ENCODE measurements around the gene MAGEC1. TPM values are rescaled to one million over a fixed set of nuclear protein-coding genes. Genes with fewer than 3 reads are reported as not detected.

Gene MAGEC1
- total RNA-seq, 1 donor from 2014 or later = not detected

- no peak for TF ChIP-seq CTCF (IDR thresholded peaks at IDR 0.05; ENCODE audit: insufficient read depth, low read length, severe bottlenecking)
- no peak for DNase-seq (ENCODE audit: low read depth)
- Histone ChIP-seq H3K4me3 (ENCODE audit: low read depth, low read length) (no peak overlapping the region), H3K36me3 (ENCODE audit: control insufficient read depth, insufficient read depth, low read length) (no peaks in the 10 kb centered on the region), H3K27me3 (ENCODE audit: control insufficient read depth, insufficient read depth, low read length) (no peaks in the 10 kb centered on the region)
- FAIRE-seq = no peak
These were observed 6.0 kb upstream of the MAGEC1 start for GRCh38 chrX:141897690-141898089.

- no peak for FAIRE-seq
- no peak for TF ChIP-seq CTCF (IDR thresholded peaks at IDR 0.05; ENCODE audit: insufficient read depth, low read length, severe bottlenecking)
- Histone ChIP-seq H3K27me3 (ENCODE audit: control insufficient read depth, insufficient read depth, low read length) (no peaks in the 10 kb centered on the region), H3K4me3 (ENCODE audit: low read depth, low read length) (no peak overlapping the region), H3K36me3 (ENCODE audit: control insufficient read depth, insufficient read depth, low read length) (no peaks in the 10 kb centered on the region)
- no peak for DNase-seq (ENCODE audit: low read depth)
These were observed 1.3 kb upstream of the MAGEC1 start for GRCh38 chrX:141902366-141902765.

- H3K4me3 ChIP-seq (ENCODE audit: low read depth, low read length) = no peak overlapping the region
These were observed 568 bp downstream of the MAGEC1 start for GRCh38 chrX:141904262-141904661.

GRCh38 chrX:141917801-141918200 is 14.1 kb downstream of the MAGEC1 start:
- H3K27me3 ChIP-seq (ENCODE audit: control insufficient read depth, insufficient read depth, low read length) = no peaks in the 10 kb centered on the region
- DNase-seq (ENCODE audit: low read depth) (no peak), FAIRE-seq (no peak)
- no peak overlapping the region for H3K4me3 ChIP-seq (ENCODE audit: low read depth, low read length)
- no peaks in the 10 kb centered on the region for H3K36me3 ChIP-seq (ENCODE audit: control insufficient read depth, insufficient read depth, low read length)
- no peak for TF ChIP-seq CTCF (IDR thresholded peaks at IDR 0.05; ENCODE audit: insufficient read depth, low read length, severe bottlenecking)

More at GRCh38 chrX:141904262-141904661, 568 bp downstream of the MAGEC1 start:
- Histone ChIP-seq H3K36me3 (ENCODE audit: control insufficient read depth, insufficient read depth, low read length) (no peaks in the 10 kb centered on the region), H3K27me3 (ENCODE audit: control insufficient read depth, insufficient read depth, low read length) (no peaks in the 10 kb centered on the region)
- no peak for TF ChIP-seq CTCF (IDR thresholded peaks at IDR 0.05; ENCODE audit: insufficient read depth, low read length, severe bottlenecking)
- FAIRE-seq = no peak
- DNase-seq (ENCODE audit: low read depth) = no peak

GRCh38 chrX:141924293-141924692 is 20.6 kb downstream of the MAGEC1 start:
- DNase-seq (ENCODE audit: low read depth) = no peak
- Histone ChIP-seq H3K27me3 (ENCODE audit: control insufficient read depth, insufficient read depth, low read length) (no peaks in the 10 kb centered on the region), H3K36me3 (ENCODE audit: control insufficient read depth, insufficient read depth, low read length) (no peaks in the 10 kb centered on the region), H3K4me3 (ENCODE audit: low read depth, low read length) (no peak overlapping the region)
- no peak for TF ChIP-seq CTCF (IDR thresholded peaks at IDR 0.05; ENCODE audit: insufficient read depth, low read length, severe bottlenecking)
- FAIRE-seq = no peak

GRCh38 chrX:141928432-141928831 is 24.7 kb downstream of the MAGEC1 start:
- Histone ChIP-seq H3K4me3 (ENCODE audit: low read depth, low read length) (no peak overlapping the region), H3K27me3 (ENCODE audit: control insufficient read depth, insufficient read depth, low read length) (no peaks in the 10 kb centered on the region), H3K36me3 (ENCODE audit: control insufficient read depth, insufficient read depth, low read length) (no peaks in the 10 kb centered on the region)
- DNase-seq (ENCODE audit: low read depth) = no peak
- FAIRE-seq = no peak
- no peak for TF ChIP-seq CTCF (IDR thresholded peaks at IDR 0.05; ENCODE audit: insufficient read depth, low read length, severe bottlenecking)

Data from bronchial epithelial cell (primary cell).